Measurements from ENCODE around the gene HES7.

GRCh38 chr17:8119581-8120519 lies 4.1 kb downstream of the HES7 start:
- TF ChIP-seq CTCF (IDR thresholded peaks at IDR 0.05; ENCODE audit: low read depth, low read length) = no peak
- TF ChIP-seq EZH2phosphoT487 (IDR thresholded peaks at IDR 0.05; ENCODE audit: low read depth) = no peak
